ENCODE results near the gene PLPPR2.

- no peak for TF ChIP-seq CTCF (conservative IDR thresholded peaks at IDR 0.05; ENCODE audit: low read length)
- TF ChIP-seq EZH2phosphoT487 (IDR thresholded peaks at IDR 0.05; ENCODE audit: borderline replicate concordance) = no peak
Observed at GRCh38 chr19:11397089-11397610, 41.9 kb downstream of the PLPPR2 start.

Measured in Loucy (cell line).